Posterior cingulate gyrus (tissue), 11 donors: ENCODE results near the gene TMEM151B.

Source experiments
- DNase-seq, 10 donors: peaks; one replicate each; pipeline versions ENCODE4 v3.0.0 to v3.0.0-alpha.2; 2020 to 2021; ENCODE audit warnings: mixed read lengths in 3 of 10
- intact Hi-C: fragments of 100-400 bp; cut with DNase I; formaldehyde crosslinking; loops from one replicate; pipeline ENCODE4 v1.15.1; 2023

The TMEM151B gene

GRCh38 chr6:44249082-44249748 is 21.0 kb upstream of the TMEM151B start:
- DNase-seq: peak in 2 of 10 donors; percentile 34 to 62
- intact Hi-C loops: no loop called here

- DNase-seq: no peak
- intact Hi-C loops: no loop called here
These were observed 20.1 kb upstream of the TMEM151B start for GRCh38 chr6:44250067-44250717.

GRCh38 chr6:44250718-44251123 is 19.5 kb upstream of the TMEM151B start:
- DNase-seq: no peak
- intact Hi-C loops: no loop called here

GRCh38 chr6:44251576-44252524 is 18.4 kb upstream of the TMEM151B start:
- DNase-seq: peak in 2 of 10 donors; percentile 22 to 34
- intact Hi-C loops: no loop called here

- DNase-seq: peak in 2 of 10 donors; percentile 63 to 82
- intact Hi-C loops: no loop called here
These were observed 16.7 kb upstream of the TMEM151B start for GRCh38 chr6:44253307-44254101.

GRCh38 chr6:44254191-44255104 is 15.8 kb upstream of the TMEM151B start:
- DNase-seq: peak in 2 of 10 donors; percentile 67 to 79
- intact Hi-C loops: no loop called here

- DNase-seq: peak in 2 of 10 donors; percentile 80 to 81
- intact Hi-C loops: no loop called here
These were observed 15.0 kb upstream of the TMEM151B start for GRCh38 chr6:44255105-44255808.

- DNase-seq: peak in 2 of 10 donors; percentile 46 to 83
- intact Hi-C loops: no loop called here
These were observed 14.1 kb upstream of the TMEM151B start for GRCh38 chr6:44255871-44256774.

GRCh38 chr6:44256775-44257024 is 13.6 kb upstream of the TMEM151B start:
- no peak for DNase-seq
- intact Hi-C loops: loop anchor here (1.0 kb wide), 1 partner anchor 9 kb away; the partner anchor contains the start of gene HSP90AB1

GRCh38 chr6:44257025-44257752 is 13.1 kb upstream of the TMEM151B start, which contains the start of gene SLC35B2:
SLC35B2 (minus strand) TSS chr6:44257528; CDS start chr6:44257410, 118 bp downstream.
- peak; percentile 79 to 98 (median 86) for DNase-seq
- intact Hi-C loops: loop anchor here (1.0 kb wide), 1 partner anchor 10 kb away; the partner anchor contains the start of gene HSP90AB1

GRCh38 chr6:44257753-44258324 is 12.4 kb upstream of the TMEM151B start:
- intact Hi-C loops: loop anchor here (1.0 kb wide), 1 partner anchor 11 kb away; the partner anchor contains the start of gene HSP90AB1

GRCh38 chr6:44258325-44258863 is 11.9 kb upstream of the TMEM151B start:
- DNase-seq: peak in 3 of 10 donors; percentile 46 to 61 (median 57)
- intact Hi-C loops: no loop called here

More at GRCh38 chr6:44257753-44258324, 12.4 kb upstream of the TMEM151B start:
- no peak for DNase-seq

GRCh38 chr6:44258921-44259320 is 11.3 kb upstream of the TMEM151B start:
- peak in 2 of 10 donors; percentile 52 to 73 for DNase-seq
- intact Hi-C loops: no loop called here

- peak in 3 of 10 donors; percentile 54 to 72 (median 66) for DNase-seq
- intact Hi-C loops: no loop called here
These were observed 10.2 kb upstream of the TMEM151B start for GRCh38 chr6:44260011-44260410.

- intact Hi-C loops: no loop called here
- DNase-seq: peak in 3 of 10 donors; percentile 11 to 39 (median 20)
These were observed 9.6 kb upstream of the TMEM151B start for GRCh38 chr6:44260451-44261297.
